GM12878 (cell line): ENCODE measurements around the gene B3GAT1.

Source experiments
- CTCF ChIP-seq, 3 experiments: IDR thresholded peaks in 2 of 3; conservative IDR thresholded peaks in 1 of 3; 2 replicates each; pipeline ENCODE4 v1.5.1; 2011; ENCODE audit warnings: low read depth in 3 of 3, low read length in 3 of 3, mild to moderate bottlenecking in 3 of 3, control low read depth in 2 of 3, moderate library complexity in 2 of 3, inconsistent platforms in 1 of 3, mixed read lengths in 1 of 3; ENCODE audit not compliant: control insufficient read depth in 2 of 3, insufficient read depth in 1 of 3; ENCODE audit errors: extremely low read depth in 1 of 3
- FOS ChIP-seq: IDR thresholded peaks from 3 replicates; pipeline ENCODE4 v1.6.1; 2011; ENCODE audit warnings: borderline replicate concordance; ENCODE audit not compliant: insufficient read length; ENCODE audit errors: extremely low read depth
- POLR2AphosphoS5 ChIP-seq: IDR thresholded peaks from 2 replicates; pipeline ENCODE4 v1.6.1; 2011; ENCODE audit warnings: mild to moderate bottlenecking, low read length, inconsistent platforms
- RCOR1 ChIP-seq: conservative IDR thresholded peaks from 2 replicates; pipeline ENCODE4 v1.6.1; 2012; ENCODE audit warnings: low read depth, low read length, improper control_type of control experiment
- ZNF217 ChIP-seq: fragments of 450-650 bp; IDR thresholded peaks from 2 replicates; pipeline ENCODE4 v1.6.1; 2017; ENCODE audit warnings: antibody characterized with exemption, mild to moderate bottlenecking

GRCh38 chr11:134407321-134407828, 4.7 kb downstream of the B3GAT1 start:
- TF ChIP-seq CTCF (IDR thresholded peaks at IDR 0.05 in 2 of 3, conservative IDR thresholded peaks at IDR 0.05 in 1 of 3; ENCODE audit: control insufficient read depth in 2 of 3, extremely low read depth in 1 of 3, insufficient read depth in 1 of 3, low read depth in 3 of 3, low read length in 3 of 3), result no peak
- no peak for TF ChIP-seq FOS
- TF ChIP-seq POLR2AphosphoS5, result no peak
- TF ChIP-seq RCOR1, result no peak
- TF ChIP-seq ZNF217, result no peak
